ENCODE results near the gene RBMS2. TPM values are rescaled to one million over a fixed set of nuclear protein-coding genes. Genes with fewer than 3 reads are reported as not detected.

Gene RBMS2
- total and polyA plus RNA-seq, 10 of the 15 experiments (the other 5 are each of a cell fraction or from before 2014, with no cell fraction given) = 0.56 to 7.1 (median 2.4) TPM

DNA sequence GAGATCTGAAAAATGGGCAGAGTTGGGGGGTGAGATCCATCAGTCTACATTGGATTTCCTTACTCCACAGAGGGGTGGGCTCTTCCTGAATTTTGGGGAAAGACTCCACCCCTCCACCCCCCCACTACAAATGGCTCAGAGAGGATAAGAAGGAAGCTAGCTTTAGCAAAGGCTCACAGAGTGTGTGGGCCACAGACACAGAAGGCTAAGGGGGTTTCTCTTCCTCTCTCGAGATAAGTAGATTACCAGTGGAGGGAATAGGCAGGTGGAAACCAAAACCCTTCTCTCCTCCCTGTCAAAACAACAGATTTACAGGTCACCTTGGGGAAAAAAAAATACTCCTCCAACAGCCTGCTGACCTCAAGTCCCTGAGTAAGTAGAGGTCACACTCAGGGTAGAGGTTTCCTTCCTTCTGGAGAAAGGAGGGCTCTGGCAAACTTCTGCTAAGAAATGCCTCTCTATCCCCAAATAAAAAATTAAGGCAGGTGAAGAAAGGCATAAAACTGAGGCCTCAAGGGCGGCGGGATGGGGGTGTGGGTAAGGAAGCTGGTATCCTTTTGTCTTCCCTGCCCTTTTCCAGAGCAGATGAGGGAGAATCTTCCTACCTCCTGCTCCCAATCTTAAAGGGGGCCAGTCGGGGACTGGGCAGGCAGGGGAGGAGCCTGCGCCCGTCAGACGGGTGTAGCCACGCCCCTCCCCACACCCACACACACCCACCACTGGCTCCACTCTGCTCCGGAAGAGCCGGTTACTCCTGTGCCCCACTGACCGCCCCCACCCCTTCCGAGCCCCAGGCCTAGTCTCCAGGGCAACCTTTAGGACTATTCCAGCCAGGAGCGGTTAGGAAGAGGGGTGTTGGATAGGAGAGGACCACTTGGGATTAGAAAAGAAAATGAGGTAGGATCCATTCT, 110.4 kb downstream of the RBMS2 start (continued):
- TF ChIP-seq, protein P1, sequence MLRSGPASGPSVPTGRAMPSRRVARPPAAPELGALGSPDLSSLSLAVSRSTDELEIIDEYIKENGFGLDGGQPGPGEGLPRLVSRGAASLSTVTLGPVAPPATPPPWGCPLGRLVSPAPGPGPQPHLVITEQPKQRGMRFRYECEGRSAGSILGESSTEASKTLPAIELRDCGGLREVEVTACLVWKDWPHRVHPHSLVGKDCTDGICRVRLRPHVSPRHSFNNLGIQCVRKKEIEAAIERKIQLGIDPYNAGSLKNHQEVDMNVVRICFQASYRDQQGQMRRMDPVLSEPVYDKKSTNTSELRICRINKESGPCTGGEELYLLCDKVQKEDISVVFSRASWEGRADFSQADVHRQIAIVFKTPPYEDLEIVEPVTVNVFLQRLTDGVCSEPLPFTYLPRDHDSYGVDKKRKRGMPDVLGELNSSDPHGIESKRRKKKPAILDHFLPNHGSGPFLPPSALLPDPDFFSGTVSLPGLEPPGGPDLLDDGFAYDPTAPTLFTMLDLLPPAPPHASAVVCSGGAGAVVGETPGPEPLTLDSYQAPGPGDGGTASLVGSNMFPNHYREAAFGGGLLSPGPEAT (IDR thresholded peaks at IDR 0.05; ENCODE audit: low read depth) = peak; percentile 58
- peak; percentile 42 for TF ChIP-seq SP1 (IDR thresholded peaks at IDR 0.05; ENCODE audit: low read depth, low read length)
- TF ChIP-seq GATAD2B (conservative IDR thresholded peaks at IDR 0.05; ENCODE audit: low read depth) = no peak
- TF ChIP-seq, protein P2, sequence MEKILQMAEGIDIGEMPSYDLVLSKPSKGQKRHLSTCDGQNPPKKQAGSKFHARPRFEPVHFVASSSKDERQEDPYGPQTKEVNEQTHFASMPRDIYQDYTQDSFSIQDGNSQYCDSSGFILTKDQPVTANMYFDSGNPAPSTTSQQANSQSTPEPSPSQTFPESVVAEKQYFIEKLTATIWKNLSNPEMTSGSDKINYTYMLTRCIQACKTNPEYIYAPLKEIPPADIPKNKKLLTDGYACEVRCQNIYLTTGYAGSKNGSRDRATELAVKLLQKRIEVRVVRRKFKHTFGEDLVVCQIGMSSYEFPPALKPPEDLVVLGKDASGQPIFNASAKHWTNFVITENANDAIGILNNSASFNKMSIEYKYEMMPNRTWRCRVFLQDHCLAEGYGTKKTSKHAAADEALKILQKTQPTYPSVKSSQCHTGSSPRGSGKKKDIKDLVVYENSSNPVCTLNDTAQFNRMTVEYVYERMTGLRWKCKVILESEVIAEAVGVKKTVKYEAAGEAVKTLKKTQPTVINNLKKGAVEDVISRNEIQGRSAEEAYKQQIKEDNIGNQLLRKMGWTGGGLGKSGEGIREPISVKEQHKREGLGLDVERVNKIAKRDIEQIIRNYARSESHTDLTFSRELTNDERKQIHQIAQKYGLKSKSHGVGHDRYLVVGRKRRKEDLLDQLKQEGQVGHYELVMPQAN (conservative IDR thresholded peaks at IDR 0.05) = no peak
